Measurements from ENCODE around the gene TNFAIP8L1.

The TNFAIP8L1 gene

DNA sequence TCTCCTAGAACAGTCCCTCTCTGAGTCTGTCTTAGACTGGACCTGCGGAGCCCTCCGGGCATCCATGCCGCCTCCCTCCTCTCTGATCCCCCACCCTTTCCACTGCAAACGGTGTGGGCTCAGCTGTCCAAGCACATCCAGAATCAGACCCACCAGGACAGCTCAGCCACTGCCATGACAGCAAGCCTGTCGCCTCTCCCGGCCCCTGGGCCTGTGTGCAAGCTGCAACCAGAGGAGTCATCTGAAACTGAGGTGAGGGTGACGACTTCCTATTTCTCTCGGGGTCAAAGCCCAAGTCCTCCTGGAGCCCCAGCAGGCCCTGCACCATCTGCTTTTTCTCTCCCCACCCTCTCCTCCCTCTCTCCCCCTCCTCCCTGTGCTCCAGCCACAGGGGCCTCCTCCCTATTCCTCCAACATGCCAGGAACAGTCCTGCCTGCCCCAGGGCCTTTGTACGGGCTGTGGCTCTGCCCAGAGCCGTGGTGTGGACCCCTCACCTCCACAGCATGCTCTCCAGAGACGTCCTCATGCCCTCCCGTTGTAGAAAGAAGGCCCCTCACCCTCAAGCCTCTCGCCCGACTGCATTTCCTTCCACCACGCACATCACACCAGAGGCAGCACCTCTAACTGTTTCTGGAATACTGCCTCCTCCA is 54.3 kb downstream of the TNFAIP8L1 start:
- TF ChIP-seq, protein P1, sequence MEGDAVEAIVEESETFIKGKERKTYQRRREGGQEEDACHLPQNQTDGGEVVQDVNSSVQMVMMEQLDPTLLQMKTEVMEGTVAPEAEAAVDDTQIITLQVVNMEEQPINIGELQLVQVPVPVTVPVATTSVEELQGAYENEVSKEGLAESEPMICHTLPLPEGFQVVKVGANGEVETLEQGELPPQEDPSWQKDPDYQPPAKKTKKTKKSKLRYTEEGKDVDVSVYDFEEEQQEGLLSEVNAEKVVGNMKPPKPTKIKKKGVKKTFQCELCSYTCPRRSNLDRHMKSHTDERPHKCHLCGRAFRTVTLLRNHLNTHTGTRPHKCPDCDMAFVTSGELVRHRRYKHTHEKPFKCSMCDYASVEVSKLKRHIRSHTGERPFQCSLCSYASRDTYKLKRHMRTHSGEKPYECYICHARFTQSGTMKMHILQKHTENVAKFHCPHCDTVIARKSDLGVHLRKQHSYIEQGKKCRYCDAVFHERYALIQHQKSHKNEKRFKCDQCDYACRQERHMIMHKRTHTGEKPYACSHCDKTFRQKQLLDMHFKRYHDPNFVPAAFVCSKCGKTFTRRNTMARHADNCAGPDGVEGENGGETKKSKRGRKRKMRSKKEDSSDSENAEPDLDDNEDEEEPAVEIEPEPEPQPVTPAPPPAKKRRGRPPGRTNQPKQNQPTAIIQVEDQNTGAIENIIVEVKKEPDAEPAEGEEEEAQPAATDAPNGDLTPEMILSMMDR (IDR thresholded peaks at IDR 0.05; ENCODE audit: borderline replicate concordance, insufficient read depth, low read depth, low read length), result no peak
- H3K4me3 ChIP-seq (ENCODE audit: low read depth, low read length), result no peak overlapping the region

- TF ChIP-seq, protein P1 (IDR thresholded peaks at IDR 0.05; ENCODE audit: borderline replicate concordance, insufficient read depth, low read depth, low read length), result no peak
- no peak overlapping the region for H3K4me3 ChIP-seq (ENCODE audit: low read depth, low read length)
Observed at GRCh38 chr19:4694211-4694987, 55.1 kb downstream of the TNFAIP8L1 start.

DNA sequence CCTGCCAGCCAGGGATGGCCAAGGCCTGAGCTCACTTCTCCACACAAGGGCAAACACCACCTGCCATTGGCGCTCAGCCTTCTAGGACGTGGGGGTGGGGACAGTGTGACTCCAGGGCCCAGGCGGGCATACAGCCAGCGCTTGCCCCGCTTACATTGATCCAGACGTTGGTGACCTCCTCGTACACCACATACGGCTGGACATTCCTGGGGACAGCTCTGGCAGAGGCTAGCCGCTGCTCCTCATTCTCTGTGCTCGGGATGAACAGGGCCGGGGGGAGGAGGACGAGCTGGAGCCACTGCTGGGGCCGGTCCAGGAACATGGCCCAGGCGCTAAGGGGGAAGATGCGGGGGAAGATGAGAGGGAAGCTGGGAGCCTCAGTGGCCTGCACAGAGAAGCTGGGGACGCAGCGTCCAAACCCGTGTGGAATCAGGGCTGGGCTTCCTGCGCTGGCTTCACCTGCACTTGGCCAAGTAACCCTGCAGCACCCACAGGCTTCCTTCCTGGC is 56.0 kb downstream of the TNFAIP8L1 start:
- TF ChIP-seq, protein P1 (IDR thresholded peaks at IDR 0.05; ENCODE audit: borderline replicate concordance, insufficient read depth, low read depth, low read length), result no peak
- H3K4me3 ChIP-seq (ENCODE audit: low read depth, low read length), result no peak overlapping the region

DNA sequence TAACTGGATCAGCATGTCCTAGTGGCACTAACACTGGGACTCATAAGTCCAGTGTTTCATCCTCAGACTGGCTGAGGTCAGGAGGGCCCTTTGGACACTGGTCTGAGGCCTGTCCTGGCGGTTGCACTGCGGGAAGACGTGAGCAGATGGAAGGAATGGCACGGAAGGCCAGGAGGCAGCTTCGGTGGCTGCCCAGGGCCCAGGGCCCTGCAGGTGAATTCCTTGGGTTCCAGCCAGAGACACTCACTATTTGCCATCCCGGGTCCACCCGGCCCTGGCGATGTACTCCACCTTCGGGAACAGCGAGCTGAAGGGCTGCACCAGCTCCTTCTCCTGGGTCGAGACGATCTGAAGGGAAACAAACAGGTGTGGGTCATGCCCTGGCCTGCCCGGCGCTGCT is 58.0 kb downstream of the TNFAIP8L1 start:
- TF ChIP-seq, protein P1 (IDR thresholded peaks at IDR 0.05; ENCODE audit: borderline replicate concordance, insufficient read depth, low read depth, low read length), result no peak
- H3K4me3 ChIP-seq (ENCODE audit: low read depth, low read length), result no peak overlapping the region

DNA sequence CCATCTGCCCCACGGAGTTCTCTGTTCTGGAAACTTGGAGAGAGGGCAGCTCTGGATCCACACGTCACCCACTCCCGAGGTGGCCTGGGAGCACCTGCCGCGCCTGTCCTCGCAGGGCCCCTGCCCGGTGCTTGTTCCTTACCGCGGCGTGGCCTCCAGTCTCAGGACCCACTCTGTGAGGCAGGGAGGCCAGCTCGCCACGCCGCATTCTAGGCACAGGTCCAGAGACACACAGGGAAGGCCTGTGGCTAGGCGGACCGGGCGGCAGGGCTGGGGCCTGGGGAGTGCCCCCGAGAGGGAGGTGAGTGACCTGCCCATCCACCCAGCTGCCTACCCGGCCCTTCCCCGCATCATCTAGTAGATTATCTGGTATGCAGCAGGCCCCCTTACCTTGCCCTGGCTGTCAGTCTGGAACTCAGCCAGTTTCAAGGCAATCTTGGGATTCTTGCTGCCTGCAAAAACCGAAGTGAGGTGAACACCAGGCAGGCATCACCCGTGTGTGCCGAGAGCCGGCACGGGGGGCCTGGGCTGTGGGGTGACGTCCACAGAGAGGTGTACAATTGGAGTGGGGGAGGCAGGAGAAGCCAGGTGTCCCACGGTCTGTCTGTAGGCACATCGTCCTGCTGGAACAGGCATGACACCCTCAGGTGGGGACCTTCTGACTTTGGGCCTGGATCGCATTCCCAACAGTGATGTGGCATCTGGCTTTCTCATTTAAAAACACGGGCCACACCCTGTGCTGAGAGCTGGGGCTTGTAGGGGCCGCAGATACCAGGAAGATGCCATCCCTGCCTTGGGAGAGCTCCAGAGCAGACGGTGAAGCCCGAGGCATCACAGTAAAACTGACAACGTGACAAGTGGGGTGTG is 60.7 kb downstream of the TNFAIP8L1 start:
- TF ChIP-seq, protein P1 (IDR thresholded peaks at IDR 0.05; ENCODE audit: borderline replicate concordance, insufficient read depth, low read depth, low read length), result no peak

DNA sequence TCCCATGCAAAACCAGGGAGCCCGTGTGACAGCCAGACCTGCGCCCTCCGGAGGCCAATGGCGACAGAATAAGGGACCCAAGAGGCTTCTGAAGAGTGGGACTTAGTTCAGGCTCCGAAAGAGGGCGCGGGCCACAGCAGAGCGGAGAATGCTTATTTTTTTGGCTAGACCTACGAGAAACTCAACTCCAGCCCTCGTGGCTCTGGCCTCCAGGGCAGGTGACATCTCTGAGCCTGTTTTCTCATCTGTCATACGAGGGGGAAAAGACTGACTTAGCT is 61.3 kb downstream of the TNFAIP8L1 start:
- TF ChIP-seq, protein P1 (IDR thresholded peaks at IDR 0.05; ENCODE audit: borderline replicate concordance, insufficient read depth, low read depth, low read length), result no peak

More for the DNA sequence above, 60.7 kb downstream of the TNFAIP8L1 start:
- H3K4me3 ChIP-seq (ENCODE audit: low read depth, low read length), result no peak overlapping the region

More for the DNA sequence above, 61.3 kb downstream of the TNFAIP8L1 start:
- no peak overlapping the region for H3K4me3 ChIP-seq (ENCODE audit: low read depth, low read length)
